Neuronal stem cell (in vitro differentiated cells): ENCODE results near the gene GRM8.
A peak's percentile ranks its signal among the peaks of the same experiment; 100 is the strongest.

Experiments
- DNase-seq: peaks from one replicate; pipeline ENCODE4 v3.0.0-alpha.2; 2013; ENCODE audit warnings: low spot score
- H2AFZ ChIP-seq: one replicate; pipeline ENCODE4 v1.6.1; 2013; ENCODE audit warnings: mild to moderate bottlenecking, low read length, inconsistent platforms
- H2AK5ac ChIP-seq: 2 replicates; pipeline ENCODE4 v1.6.1; 2013; ENCODE audit warnings: low read depth, mild to moderate bottlenecking, inconsistent platforms, low read length, moderate library complexity, mixed read lengths
- H2BK120ac ChIP-seq: 2 replicates; pipeline ENCODE4 v1.6.1; 2013; ENCODE audit warnings: low read depth, mild to moderate bottlenecking, inconsistent platforms, low read length, moderate library complexity, mixed read lengths
- H2BK12ac ChIP-seq: one replicate; pipeline ENCODE4 v1.6.1; 2013; ENCODE audit warnings: low read length, inconsistent platforms
- H2BK15ac ChIP-seq: 2 replicates; pipeline ENCODE4 v1.6.1; 2013; ENCODE audit warnings: mild to moderate bottlenecking, low read length, inconsistent platforms, mixed read lengths
- H2BK5ac ChIP-seq: one replicate; pipeline ENCODE4 v1.6.1; 2013; ENCODE audit warnings: inconsistent platforms, mild to moderate bottlenecking, low read length, moderate library complexity
- H3K14ac ChIP-seq: one replicate; pipeline ENCODE4 v1.6.1; 2013; ENCODE audit warnings: low read length, inconsistent platforms
- H3K18ac ChIP-seq: 2 replicates; pipeline ENCODE4 v1.6.1; 2013; ENCODE audit warnings: low read length, inconsistent platforms
- H3K23ac ChIP-seq: 2 replicates; pipeline ENCODE4 v1.6.1; 2013; ENCODE audit warnings: low read depth, mild to moderate bottlenecking, mixed read lengths, low read length, inconsistent platforms; ENCODE audit not compliant: poor library complexity
- H3K27ac ChIP-seq: replicated peaks from 3 replicates; pipeline ENCODE4 v1.5.1; 2013; ENCODE audit warnings: low read length, inconsistent platforms
- H3K27me3 ChIP-seq, 3 experiments: 2 replicates each; pipeline ENCODE4 v1.6.1; 2013; ENCODE audit warnings: low read length in 3 of 3, mild to moderate bottlenecking in 2 of 3, inconsistent platforms in 1 of 3, low read depth in 1 of 3, mixed read lengths in 1 of 3, moderate library complexity in 1 of 3; ENCODE audit not compliant: control insufficient read depth in 3 of 3, insufficient read depth in 3 of 3
- H3K36me3 ChIP-seq, 2 donors: replicated peaks in 1 of 2; 2 replicates each; pipeline ENCODE4 v1.6.1; 2013; ENCODE audit warnings: low read length in 2 of 2; ENCODE audit not compliant: control insufficient read depth in 2 of 2, insufficient read depth in 2 of 2
- H3K4ac ChIP-seq: 2 replicates; pipeline ENCODE4 v1.6.1; 2013; ENCODE audit warnings: inconsistent platforms, mild to moderate bottlenecking, low read length, moderate library complexity
- H3K4me1 ChIP-seq, 2 donors: 1 replicate in 1 of 2; 2 replicates in 1 of 2; pipeline ENCODE4 v1.6.1; 2013; ENCODE audit warnings: low read length in 2 of 2, low read depth in 1 of 2; ENCODE audit not compliant: control insufficient read depth in 2 of 2, insufficient read depth in 1 of 2
- H3K4me2 ChIP-seq: one replicate; pipeline ENCODE4 v1.6.1; 2013; ENCODE audit warnings: mild to moderate bottlenecking, low read length, inconsistent platforms; ENCODE audit not compliant: insufficient read depth, poor library complexity, severe bottlenecking
- H3K4me3 ChIP-seq, 2 donors: 2 replicates each; pipeline ENCODE4 v1.5.1; 2013; ENCODE audit warnings: low read length in 2 of 2, mild to moderate bottlenecking in 2 of 2, inconsistent platforms in 1 of 2, moderate library complexity in 1 of 2
- H3K79me1 ChIP-seq: one replicate; pipeline ENCODE4 v1.6.1; 2013; ENCODE audit warnings: low read depth, mild to moderate bottlenecking, inconsistent platforms, low read length, moderate library complexity
- H3K9ac ChIP-seq: one replicate; pipeline ENCODE4 v1.6.1; 2013; ENCODE audit warnings: mild to moderate bottlenecking, low read depth, low read length, inconsistent platforms; ENCODE audit not compliant: poor library complexity
- H3K9me3 ChIP-seq, 2 donors: replicated peaks in 1 of 2; 2 replicates each; pipeline versions ENCODE3 to v1.6.1; 2013; ENCODE audit warnings: low read length in 2 of 2, mild to moderate bottlenecking in 2 of 2, inconsistent platforms in 1 of 2, low read depth in 1 of 2, mixed read lengths in 1 of 2, moderate library complexity in 1 of 2; ENCODE audit not compliant: control insufficient read depth in 2 of 2, insufficient read depth in 1 of 2
- H4K8ac ChIP-seq: one replicate; pipeline ENCODE4 v1.6.1; 2013; ENCODE audit warnings: low read depth, mild to moderate bottlenecking, inconsistent platforms, low read length, moderate library complexity
- H4K91ac ChIP-seq: one replicate; pipeline ENCODE4 v1.6.1; 2013; ENCODE audit warnings: low read length, low read depth, mild to moderate bottlenecking, inconsistent platforms; ENCODE audit not compliant: poor library complexity
- WGBS, 2 donors: extraction: QIAGEN DNeasy Blood & Tissue Kit; methylation state at CpG; one replicate each; pipeline ENCODE4 v1.1.7; 2013; ENCODE audit warnings: missing lambda C conversion rate in 2 of 2, mixed read lengths in 1 of 2; ENCODE audit not compliant: insufficient read length in 2 of 2, insufficient replicate concordance in 1 of 2; ENCODE audit errors: extremely low coverage in 2 of 2; 5-methylcytosine and 5-hydroxymethylcytosine counted together

The GRM8 gene

GRCh38 chr7:126686474-126686873 is 566.3 kb downstream of the GRM8 start:
- no peak overlapping the region for H2AFZ ChIP-seq
- no peaks in the 10 kb centered on the region for H3K27me3 ChIP-seq
- H3K9ac ChIP-seq = no peak overlapping the region
- H4K91ac ChIP-seq = peak overlapping the region; percentile 70
- peaks cover 2% of the 10 kb centered on the region for H3K79me1 ChIP-seq
- peak overlapping the region; percentile 98 for H3K14ac ChIP-seq
- no peak overlapping the region for H3K23ac ChIP-seq
- H2BK5ac ChIP-seq = peak overlapping the region; percentile 35
- no peaks in the 10 kb centered on the region for H3K36me3 ChIP-seq
- no peak overlapping the region for H3K27ac ChIP-seq
- WGBS, 2 donors = no CpG with 5 or more reads among the region's 5 CpGs
- no peak overlapping the region for H2BK120ac ChIP-seq
- peak overlapping the region; percentile 79 for H2BK15ac ChIP-seq
- H2BK12ac ChIP-seq = peak overlapping the region; percentile 90
- peak overlapping the region; percentile 31 for H3K4ac ChIP-seq
- H3K4me2 ChIP-seq = no peak overlapping the region
- H3K4me3 ChIP-seq = no peak overlapping the region
- H3K18ac ChIP-seq = peak overlapping the region; percentile 92
- peaks cover 0 to 6% of the 10 kb centered on the region in 2 donors for H3K4me1 ChIP-seq
- H3K9me3 ChIP-seq = peaks cover 5 to 11% of the 10 kb centered on the region in 2 donors
- H4K8ac ChIP-seq = peak overlapping the region; percentile 59
- peak overlapping the region; percentile 97 for H2AK5ac ChIP-seq
- no peak for DNase-seq

- Histone ChIP-seq H2BK5ac (no peak overlapping the region), H3K23ac (peak overlapping the region; percentile 92), H3K9me3 (peaks cover 4 to 7% of the 10 kb centered on the region in 2 donors), H2AFZ (no peak overlapping the region), H3K4ac (no peak overlapping the region), H3K27me3 (no peaks in the 10 kb centered on the region), H3K4me1 (peaks cover 0 to 6% of the 10 kb centered on the region in 2 donors), H2BK12ac (no peak overlapping the region), H4K91ac (no peak overlapping the region), H3K18ac (peak overlapping the region; percentile 88), H3K9ac (no peak overlapping the region), H2BK15ac (peak overlapping the region; percentile 71), H2AK5ac (peak overlapping the region; percentile 87), H3K36me3 (no peaks in the 10 kb centered on the region), H4K8ac (no peak overlapping the region), H3K27ac (no peak overlapping the region), H3K4me3 (no peak overlapping the region), H3K79me1 (peaks cover 2% of the 10 kb centered on the region), H3K4me2 (no peak overlapping the region), H2BK120ac (no peak overlapping the region), H3K14ac (peak overlapping the region; percentile 59)
- WGBS, 2 donors = no CpG with 5 or more reads among the region's 10 CpGs
- no peak for DNase-seq
Measured at GRCh38 chr7:126685596-126685995, 567.1 kb downstream of the GRM8 start.

- H3K36me3 ChIP-seq = no peaks in the 10 kb centered on the region
- no CpG with 5 or more reads among the region's 11 CpGs for WGBS, 2 donors
- no peak overlapping the region for H3K4me3 ChIP-seq
- H2BK12ac ChIP-seq = peak overlapping the region; percentile 63
- peaks cover 1% of the 10 kb centered on the region for H3K79me1 ChIP-seq
- H3K9ac ChIP-seq = no peak overlapping the region
- peak overlapping the region; percentile 71 for H2BK15ac ChIP-seq
- no peak overlapping the region for H3K27ac ChIP-seq
- no peak overlapping the region for H3K14ac ChIP-seq
- H4K8ac ChIP-seq = no peak overlapping the region
- no peak overlapping the region for H2AFZ ChIP-seq
- no peak overlapping the region for H3K23ac ChIP-seq
- H2AK5ac ChIP-seq = peak overlapping the region; percentile 87
- peaks cover 0 to 3% of the 10 kb centered on the region in 2 donors for H3K9me3 ChIP-seq
- DNase-seq = no peak
- peak overlapping the region; percentile 52 for H3K18ac ChIP-seq
- H4K91ac ChIP-seq = no peak overlapping the region
- H3K4me2 ChIP-seq = no peak overlapping the region
- H3K27me3 ChIP-seq = no peaks in the 10 kb centered on the region
- no peak overlapping the region for H2BK5ac ChIP-seq
- peaks cover 0 to 6% of the 10 kb centered on the region in 2 donors for H3K4me1 ChIP-seq
- H3K4ac ChIP-seq = no peak overlapping the region
- H2BK120ac ChIP-seq = no peak overlapping the region
Measured at GRCh38 chr7:126685018-126685573, 567.6 kb downstream of the GRM8 start.

DNA sequence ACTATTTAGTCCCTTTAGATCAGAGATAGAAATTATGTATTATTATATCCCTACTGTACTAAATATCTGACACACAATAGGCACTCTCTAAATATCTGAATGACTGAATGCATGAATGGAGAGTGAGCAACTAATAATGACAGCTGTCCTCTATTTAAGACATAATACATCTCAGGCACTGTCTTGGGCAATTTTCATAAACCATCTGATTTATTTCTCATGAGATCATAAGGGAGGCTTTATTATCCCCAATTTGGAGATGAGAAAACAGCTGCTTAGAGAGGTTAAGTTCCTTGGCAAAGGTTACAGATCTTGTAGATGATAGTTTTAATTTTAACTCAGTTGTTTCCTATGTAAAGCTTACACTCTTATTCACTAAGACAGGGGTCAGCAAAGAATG is 570.6 kb downstream of the GRM8 start:
- Histone ChIP-seq H4K8ac (no peak overlapping the region), H3K79me1 (no peaks in the 10 kb centered on the region), H4K91ac (no peak overlapping the region), H3K27me3 (no peaks in the 10 kb centered on the region), H3K4me1 (peaks cover 0 to 5% of the 10 kb centered on the region in 2 donors), H3K23ac (no peak overlapping the region), H2BK15ac (no peak overlapping the region), H3K36me3 (no peaks in the 10 kb centered on the region), H2BK5ac (no peak overlapping the region), H3K18ac (no peak overlapping the region), H3K14ac (no peak overlapping the region), H3K4me2 (no peak overlapping the region), H2BK120ac (no peak overlapping the region), H2AFZ (no peak overlapping the region), H3K9ac (no peak overlapping the region), H3K4me3 (no peak overlapping the region), H2BK12ac (no peak overlapping the region), H3K27ac (no peak overlapping the region), H2AK5ac (no peak overlapping the region), H3K9me3 (peaks cover 0 to 2% of the 10 kb centered on the region in 2 donors), H3K4ac (no peak overlapping the region)
- no peak for DNase-seq
